NCI-H2081 (cell line): ENCODE data around the gene C10orf120.

Source experiments
- DNase-seq, 2 experiments: peaks; one replicate each; lab custom pipeline; 2025; lab: John Stamatoyannopoulos, UW

Gene C10orf120

GRCh38 chr10:122703483-122704448 is 4.1 kb upstream of the C10orf120 start:
- DNase-seq: peak; percentile 30 to 40

DNA sequence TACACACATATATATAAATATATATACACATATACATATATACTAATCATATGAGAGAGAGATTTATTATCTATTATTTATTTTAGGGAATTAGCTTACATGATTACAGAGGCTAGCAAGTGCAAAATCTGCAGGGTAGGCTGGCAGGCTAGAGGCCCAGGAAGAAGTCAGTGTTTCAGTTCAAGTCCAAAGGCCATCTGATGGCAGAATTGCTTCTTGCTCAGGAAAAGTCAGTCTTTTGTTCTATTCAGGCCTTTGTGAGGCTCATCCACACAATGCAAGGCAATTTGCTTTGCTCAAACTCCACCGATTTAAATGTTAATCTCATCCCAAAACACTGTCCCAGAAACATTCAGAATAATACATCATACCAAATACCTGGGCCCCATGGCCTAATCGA is 2.6 kb upstream of the C10orf120 start:
- no peak for DNase-seq

DNA sequence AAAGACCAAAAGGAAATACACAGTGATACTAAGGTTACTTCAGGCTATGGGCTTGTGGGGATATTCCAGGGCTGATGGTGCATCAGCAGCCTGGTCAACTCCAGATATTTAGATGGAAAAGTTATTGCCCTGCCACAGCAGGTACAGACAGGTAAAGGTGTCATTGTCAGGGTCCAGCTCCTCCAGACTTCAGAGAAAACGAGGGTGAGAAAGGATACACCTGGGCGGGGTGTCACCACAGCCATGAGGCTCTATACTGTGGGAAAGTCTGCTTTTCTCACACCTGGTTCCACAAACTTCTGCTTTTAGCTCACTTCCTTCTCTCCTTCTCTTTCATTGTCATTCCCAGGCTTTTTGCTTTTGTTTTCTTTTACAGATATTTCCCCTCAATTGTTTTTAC is 2.0 kb upstream of the C10orf120 start:
- DNase-seq: no peak

DNA sequence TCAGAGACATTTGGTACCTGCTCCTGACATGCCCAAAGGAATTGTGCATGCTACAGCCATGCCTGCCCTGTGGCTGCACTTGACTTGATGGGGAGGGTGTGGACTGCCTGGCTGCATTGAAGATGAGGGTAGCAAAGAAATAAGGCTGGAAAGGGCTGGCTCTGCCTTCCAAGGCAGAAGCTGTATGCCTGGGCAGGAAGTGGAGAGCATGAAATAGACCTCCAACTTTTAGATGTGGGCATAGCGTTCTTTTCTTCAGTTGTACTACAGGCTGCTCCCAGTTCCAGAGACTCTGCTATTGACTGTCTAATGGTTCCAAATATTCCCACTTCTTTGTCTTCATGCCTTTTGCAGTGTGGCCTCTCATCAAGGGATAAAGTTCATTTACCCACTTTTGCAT is 3.0 kb downstream of the C10orf120 start:
- no peak for DNase-seq

DNA sequence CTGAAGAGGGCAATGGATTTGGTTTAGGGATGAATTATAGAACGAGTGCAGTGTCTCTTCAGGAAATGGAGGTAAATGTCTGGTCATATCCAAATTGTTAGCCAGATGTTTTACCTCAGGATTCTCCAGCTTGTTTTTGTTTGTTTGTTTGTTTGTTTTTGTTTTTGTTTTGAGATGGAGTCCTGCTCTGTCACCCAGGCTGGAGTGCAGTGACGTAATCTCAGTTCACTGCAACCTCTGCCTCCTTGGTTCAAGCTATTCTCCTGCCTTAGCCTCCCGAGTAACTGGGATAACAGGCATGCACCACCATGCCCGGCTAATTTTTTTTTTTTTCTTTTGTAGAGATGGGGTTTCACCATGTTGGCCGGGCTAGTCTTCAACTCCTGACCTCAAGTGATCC is 6.9 kb downstream of the C10orf120 start:
- DNase-seq: no peak

DNA sequence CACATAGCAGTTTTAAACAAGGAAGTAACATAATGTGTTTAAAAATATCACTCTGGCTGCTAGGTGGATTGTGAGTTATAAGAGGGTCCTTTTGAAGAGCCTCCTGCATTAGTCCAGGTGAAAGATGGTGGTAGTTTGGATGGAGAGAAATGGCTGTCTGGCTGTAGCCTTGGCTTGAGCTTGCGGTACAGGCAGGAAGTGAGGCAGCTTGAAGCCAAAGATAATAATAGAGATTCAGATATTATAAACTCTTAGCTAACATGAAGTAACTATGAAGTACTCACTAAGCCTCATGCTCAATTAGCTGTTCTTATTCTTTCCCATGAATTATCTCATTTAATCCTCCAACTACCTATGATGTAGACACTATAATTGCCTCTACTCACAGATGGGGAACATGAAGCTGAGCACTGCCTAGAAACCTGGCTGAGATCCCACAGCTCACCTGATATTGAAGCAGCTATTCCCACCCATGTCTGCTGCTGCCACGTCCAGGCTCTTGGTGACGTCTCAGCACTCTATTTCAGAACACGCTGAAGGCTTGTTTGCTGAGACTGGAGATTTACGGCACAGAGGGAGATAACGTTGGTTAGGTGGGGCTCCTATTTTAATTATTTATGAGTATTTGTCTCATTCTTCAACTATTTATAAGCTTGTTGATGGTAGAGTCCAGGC is 10.4 kb downstream of the C10orf120 start:
- no peak for DNase-seq

- no peak for DNase-seq
Measured at GRCh38 chr10:122688293-122688989, 11.2 kb downstream of the C10orf120 start.

DNA sequence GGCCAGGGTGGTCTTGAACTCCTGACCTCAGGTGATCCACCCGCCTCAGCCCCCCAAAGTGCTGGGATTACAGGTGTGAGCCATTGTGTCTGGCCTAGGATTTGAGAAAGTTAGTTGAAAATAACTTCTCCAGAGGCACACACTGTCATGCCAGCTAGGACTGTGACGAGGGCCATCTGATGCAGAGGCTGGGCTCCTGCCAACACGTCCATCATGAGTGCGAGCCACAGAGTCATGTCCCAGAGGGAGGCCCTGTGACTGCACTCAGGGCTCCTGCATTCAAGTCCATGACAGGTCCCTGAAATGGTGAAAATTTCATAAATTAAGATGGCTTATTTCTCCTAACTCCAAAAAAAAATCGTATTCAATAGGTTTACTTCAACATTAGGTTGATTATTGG is 17.1 kb downstream of the C10orf120 start:
- no peak for DNase-seq

GRCh38 chr10:122678266-122678665 is 21.4 kb downstream of the C10orf120 start:
- no peak for DNase-seq

GRCh38 chr10:122675278-122675677 is 24.4 kb downstream of the C10orf120 start:
- DNase-seq: no peak

- DNase-seq: no peak
Measured at GRCh38 chr10:122674781-122675180, 24.9 kb downstream of the C10orf120 start.

GRCh38 chr10:122673731-122674130 is 25.9 kb downstream of the C10orf120 start:
- no peak for DNase-seq

GRCh38 chr10:122673269-122673668 is 26.4 kb downstream of the C10orf120 start:
- DNase-seq: no peak

DNA sequence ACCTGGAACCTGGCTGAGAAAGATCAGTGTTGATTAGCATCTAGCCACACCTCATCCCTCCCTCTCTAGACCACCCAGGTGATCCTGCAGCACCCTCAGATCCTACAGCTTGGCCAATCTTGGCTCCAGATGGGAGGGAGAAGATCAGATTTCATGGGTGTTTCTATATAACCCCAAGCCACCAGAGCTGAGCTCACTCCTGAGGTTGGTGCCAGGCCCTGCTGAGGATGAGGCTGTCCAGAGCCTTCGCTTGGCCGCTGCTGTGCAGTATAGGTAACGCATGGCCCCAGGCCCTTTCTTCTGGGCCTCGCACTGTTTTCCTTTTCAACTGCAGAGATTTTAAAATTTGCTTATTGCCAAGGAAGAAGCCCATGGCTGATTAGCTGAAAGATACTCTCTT is 27.0 kb downstream of the C10orf120 start:
- DNase-seq: no peak

DNA sequence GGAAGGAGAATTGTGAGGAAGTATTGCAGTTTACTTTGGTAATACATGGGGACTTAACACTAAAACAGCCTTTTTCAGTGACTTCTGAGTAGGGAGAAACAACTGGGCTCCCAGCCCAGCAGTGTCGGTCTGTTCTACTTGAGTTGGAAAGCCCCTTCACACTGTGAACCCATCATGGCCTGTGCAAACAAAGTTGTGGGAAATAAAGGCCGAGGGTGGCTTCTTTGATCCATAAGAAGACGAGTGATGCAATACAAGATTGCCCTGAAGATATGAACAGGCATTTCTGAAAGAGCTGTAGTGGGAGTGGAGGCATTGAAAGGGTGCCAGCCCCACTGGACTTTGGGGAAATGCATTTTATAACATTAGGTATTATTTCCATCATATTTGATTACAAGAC is 28.3 kb downstream of the C10orf120 start:
- no peak for DNase-seq

GRCh38 chr10:122669842-122670241 is 29.8 kb downstream of the C10orf120 start:
- no peak for DNase-seq

GRCh38 chr10:122669045-122669444 is 30.6 kb downstream of the C10orf120 start:
- DNase-seq: no peak

- DNase-seq: no peak
Measured at GRCh38 chr10:122665946-122666345, 33.7 kb downstream of the C10orf120 start.

DNA sequence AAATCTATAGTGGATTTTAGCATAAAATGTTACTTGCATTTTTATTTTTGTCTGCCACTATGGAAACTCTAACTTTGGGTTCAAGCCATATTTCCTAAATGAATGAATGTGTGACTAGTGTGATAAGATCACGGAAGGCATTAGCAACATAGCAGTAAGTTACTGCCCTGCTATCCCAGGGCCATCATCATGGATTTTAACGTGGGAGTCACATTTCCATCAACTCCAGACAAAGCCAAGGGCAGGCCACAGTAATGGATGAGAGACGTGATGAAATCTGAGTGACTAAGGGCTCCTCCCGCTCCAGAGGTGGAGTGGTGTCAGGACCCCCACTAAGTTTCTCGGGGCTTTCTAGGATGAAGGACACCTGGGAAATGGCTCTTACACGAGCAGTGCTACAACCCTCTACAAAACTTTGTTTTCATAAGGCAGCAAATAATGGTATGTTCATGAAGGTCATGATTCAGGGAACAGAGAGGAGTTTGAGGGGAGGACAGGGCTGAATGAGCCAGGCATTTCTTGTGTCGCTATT is 34.3 kb downstream of the C10orf120 start:
- DNase-seq: no peak

- DNase-seq: no peak
Measured at GRCh38 chr10:122664501-122664900, 35.1 kb downstream of the C10orf120 start.

DNA sequence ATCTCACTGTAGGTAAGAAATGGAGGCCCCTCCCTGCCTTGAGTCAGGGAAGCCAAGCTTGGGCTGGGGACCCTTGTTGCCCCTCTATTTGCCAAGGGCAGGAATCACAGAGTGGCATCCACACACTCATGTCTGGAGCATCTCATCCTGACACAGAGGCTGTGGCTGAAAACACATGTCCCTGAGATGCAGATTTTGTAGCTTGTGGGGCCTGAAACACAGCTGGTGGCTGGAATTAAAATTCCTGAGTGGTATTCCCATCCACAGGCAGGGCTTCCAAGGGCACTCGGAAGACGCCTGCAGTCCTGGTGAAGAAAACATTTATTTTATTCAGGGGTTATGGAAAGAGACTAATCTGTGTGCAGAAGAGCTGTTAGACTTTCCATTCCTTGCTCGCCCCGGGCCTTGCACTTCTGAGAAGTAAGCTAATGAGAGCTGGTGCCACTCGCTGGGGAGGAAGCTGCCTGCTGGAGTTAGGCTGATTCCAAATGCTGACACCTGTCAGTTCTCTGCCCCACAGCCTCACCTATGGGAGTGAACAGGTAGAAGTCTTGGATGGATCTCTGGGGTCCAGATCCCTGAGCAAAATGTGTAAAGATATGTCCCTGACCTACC is 36.0 kb downstream of the C10orf120 start:
- no peak for DNase-seq

- DNase-seq: no peak
Measured at GRCh38 chr10:122662231-122662630, 37.4 kb downstream of the C10orf120 start.
